Measurements from ENCODE around the gene CGRRF1.

Gene CGRRF1

DNA sequence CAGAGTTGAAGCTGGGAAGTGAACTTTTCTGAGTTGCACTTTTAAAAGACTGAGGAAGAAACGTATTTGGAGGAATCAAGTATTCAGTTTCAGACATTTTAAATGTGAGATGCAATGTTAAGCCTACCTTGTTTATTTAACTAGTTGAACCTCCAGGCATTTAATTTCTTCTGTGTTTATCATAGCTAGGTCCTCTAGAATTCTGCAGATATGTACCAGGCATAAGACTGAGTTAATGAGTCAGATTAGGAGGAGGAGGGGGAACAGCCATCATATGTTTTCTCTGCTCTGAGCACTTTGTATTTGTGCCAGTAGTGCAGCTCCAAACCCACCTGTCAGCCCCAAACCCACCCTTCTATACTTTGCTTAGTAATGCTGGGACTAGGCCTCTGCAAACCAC lies 40.8 kb downstream of the CGRRF1 start:
- H3K79me2 ChIP-seq (ENCODE audit: insufficient read depth, low read length), result no peaks in the 10 kb centered on the region
- H3K9me2 ChIP-seq (replicated peaks; ENCODE audit: low read depth, low read length), result no peaks in the 10 kb centered on the region
- no peak overlapping the region for H3K9ac ChIP-seq (ENCODE audit: low read depth, low read length, poor library complexity, severe bottlenecking)
- H3K4me1 ChIP-seq (ENCODE audit: insufficient read depth, low read length, poor library complexity, severe bottlenecking), result no peaks in the 10 kb centered on the region
- no peaks in the 10 kb centered on the region for H3F3A ChIP-seq (ENCODE audit: low read depth)
- H2AFZ ChIP-seq (ENCODE audit: low read length), result no peak overlapping the region
- no peak for TF ChIP-seq CTCF (conservative IDR thresholded peaks at IDR 0.05; ENCODE audit: low read length)
- TF ChIP-seq EZH2phosphoT487 (IDR thresholded peaks at IDR 0.05; ENCODE audit: borderline replicate concordance), result no peak
- no peaks in the 10 kb centered on the region for H3K9me3 ChIP-seq (ENCODE audit: insufficient read depth, low read depth, low read length)
- H3K27me3 ChIP-seq (ENCODE audit: insufficient read depth, low read length, poor library complexity, severe bottlenecking), result no peaks in the 10 kb centered on the region
- H3K4me2 ChIP-seq (ENCODE audit: low read depth, low read length, poor library complexity, severe bottlenecking), result no peak overlapping the region
- H3K36me3 ChIP-seq (ENCODE audit: insufficient read depth, low read length), result no peaks in the 10 kb centered on the region
- H3K4me3 ChIP-seq (ENCODE audit: low read length, poor library complexity, severe bottlenecking), result no peak overlapping the region
- no peaks in the 10 kb centered on the region for H4K20me1 ChIP-seq (ENCODE audit: insufficient read depth, low read length, poor library complexity, severe bottlenecking)

DNA sequence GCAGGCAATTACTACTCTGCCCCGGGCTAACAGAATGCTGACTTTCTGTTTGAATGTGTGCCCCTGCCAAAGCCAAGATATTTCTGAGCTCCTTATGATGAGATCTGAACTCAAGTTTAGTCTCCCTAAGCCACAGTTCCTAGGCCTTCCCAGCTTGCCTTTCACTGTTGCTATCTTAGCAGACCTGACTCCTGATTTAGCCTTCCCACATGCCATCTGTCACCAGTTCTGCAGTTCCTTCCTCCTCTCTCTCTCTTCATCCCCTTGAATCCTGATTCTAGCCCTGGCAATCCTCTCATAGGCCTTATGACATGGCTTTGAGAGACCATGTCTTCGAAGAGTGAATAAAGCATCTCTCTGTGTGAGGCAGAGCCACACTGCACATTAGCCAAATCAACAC lies 44.7 kb downstream of the CGRRF1 start:
- H4K20me1 ChIP-seq (ENCODE audit: insufficient read depth, low read length, poor library complexity, severe bottlenecking), result no peaks in the 10 kb centered on the region
- no peak overlapping the region for H3K4me3 ChIP-seq (ENCODE audit: low read length, poor library complexity, severe bottlenecking)
- H3K27me3 ChIP-seq (ENCODE audit: insufficient read depth, low read length, poor library complexity, severe bottlenecking), result no peaks in the 10 kb centered on the region
- H2AFZ ChIP-seq (ENCODE audit: low read length), result no peak overlapping the region
- H3K4me1 ChIP-seq (ENCODE audit: insufficient read depth, low read length, poor library complexity, severe bottlenecking), result no peaks in the 10 kb centered on the region
- no peaks in the 10 kb centered on the region for H3K9me3 ChIP-seq (ENCODE audit: insufficient read depth, low read depth, low read length)
- H3K4me2 ChIP-seq (ENCODE audit: low read depth, low read length, poor library complexity, severe bottlenecking), result no peak overlapping the region
- H3F3A ChIP-seq (ENCODE audit: low read depth), result no peaks in the 10 kb centered on the region
- H3K9ac ChIP-seq (ENCODE audit: low read depth, low read length, poor library complexity, severe bottlenecking), result no peak overlapping the region
- no peaks in the 10 kb centered on the region for H3K36me3 ChIP-seq (ENCODE audit: insufficient read depth, low read length)
- H3K79me2 ChIP-seq (ENCODE audit: insufficient read depth, low read length), result no peaks in the 10 kb centered on the region
- no peaks in the 10 kb centered on the region for H3K9me2 ChIP-seq (replicated peaks; ENCODE audit: low read depth, low read length)
- no peak for TF ChIP-seq CTCF (conservative IDR thresholded peaks at IDR 0.05; ENCODE audit: low read length)
- TF ChIP-seq EZH2phosphoT487 (IDR thresholded peaks at IDR 0.05; ENCODE audit: borderline replicate concordance), result no peak

DNA sequence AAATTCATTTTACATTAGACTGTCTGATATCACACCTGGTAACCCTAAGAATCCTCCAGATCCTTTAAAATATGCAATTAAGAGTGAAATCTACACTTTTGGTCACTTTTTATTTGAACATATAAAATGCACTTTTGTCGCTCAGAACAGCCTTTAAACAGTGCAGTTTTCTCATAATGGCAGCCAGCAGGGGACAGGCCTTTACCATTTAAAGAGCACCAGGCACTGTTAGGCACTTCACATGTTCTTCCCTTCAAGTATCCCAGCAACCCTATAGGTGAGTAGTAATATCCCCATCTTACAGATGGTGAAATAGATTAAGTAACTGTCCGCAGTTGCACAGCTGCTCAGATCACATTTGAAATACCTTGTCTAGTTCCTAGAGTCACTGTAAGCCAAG lies 45.9 kb downstream of the CGRRF1 start:
- H2AFZ ChIP-seq (ENCODE audit: low read length), result no peak overlapping the region
- no peak overlapping the region for H3K4me2 ChIP-seq (ENCODE audit: low read depth, low read length, poor library complexity, severe bottlenecking)
- no peaks in the 10 kb centered on the region for H3K36me3 ChIP-seq (ENCODE audit: insufficient read depth, low read length)
- no peak overlapping the region for H3K4me3 ChIP-seq (ENCODE audit: low read length, poor library complexity, severe bottlenecking)
- no peaks in the 10 kb centered on the region for H4K20me1 ChIP-seq (ENCODE audit: insufficient read depth, low read length, poor library complexity, severe bottlenecking)
- H3K27me3 ChIP-seq (ENCODE audit: insufficient read depth, low read length, poor library complexity, severe bottlenecking), result no peaks in the 10 kb centered on the region
- no peaks in the 10 kb centered on the region for H3F3A ChIP-seq (ENCODE audit: low read depth)
- no peaks in the 10 kb centered on the region for H3K79me2 ChIP-seq (ENCODE audit: insufficient read depth, low read length)
- no peaks in the 10 kb centered on the region for H3K4me1 ChIP-seq (ENCODE audit: insufficient read depth, low read length, poor library complexity, severe bottlenecking)
- no peaks in the 10 kb centered on the region for H3K9me2 ChIP-seq (replicated peaks; ENCODE audit: low read depth, low read length)
- no peak for TF ChIP-seq EZH2phosphoT487 (IDR thresholded peaks at IDR 0.05; ENCODE audit: borderline replicate concordance)
- peak; percentile 34; the same call in 1 of the 2 replicates for TF ChIP-seq CTCF (conservative IDR thresholded peaks at IDR 0.05; ENCODE audit: low read length)
- no peaks in the 10 kb centered on the region for H3K9me3 ChIP-seq (ENCODE audit: insufficient read depth, low read depth, low read length)
- no peak overlapping the region for H3K9ac ChIP-seq (ENCODE audit: low read depth, low read length, poor library complexity, severe bottlenecking)

Measured in Loucy (cell line).